Measurements from ENCODE around the gene TBC1D22A. TPM values are rescaled to one million over a fixed set of nuclear protein-coding genes. Genes with fewer than 3 reads are reported as not detected.

The TBC1D22A gene
- total and polyA plus RNA-seq, 10 of the 15 experiments (the other 5 are each of a cell fraction or from before 2014, with no cell fraction given): 0.63 to 44.7 (median 27.4) TPM

DNA sequence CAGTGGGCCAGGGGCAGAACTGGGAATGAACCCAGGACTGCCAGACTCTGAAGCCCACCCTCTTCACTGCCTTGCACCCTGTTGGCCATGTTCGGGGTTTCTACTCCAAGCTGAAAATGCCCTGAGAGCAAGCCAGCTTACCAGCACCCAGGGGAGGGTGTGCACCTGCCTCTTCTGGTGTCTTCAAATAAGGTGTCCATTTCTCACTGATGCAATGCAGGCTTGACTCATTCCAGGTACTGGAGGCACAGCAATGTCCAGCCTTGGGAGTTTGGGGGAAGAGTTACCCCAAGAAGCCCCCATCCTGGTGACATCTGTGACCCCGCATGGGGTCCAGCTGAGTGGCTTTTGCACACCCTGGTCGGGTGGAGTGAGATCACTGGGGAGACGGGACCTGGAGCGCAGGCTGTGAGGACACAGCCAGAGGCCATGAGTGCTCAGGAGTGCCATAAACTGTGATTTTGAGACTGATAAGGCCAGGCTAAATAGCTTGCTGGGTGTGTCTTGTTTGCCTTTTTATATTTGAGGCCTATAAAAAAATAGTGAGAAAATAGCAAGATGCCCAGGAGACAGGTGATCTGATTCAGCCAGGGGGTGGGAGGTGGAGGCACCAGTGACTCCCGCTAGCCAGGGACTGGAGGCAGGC is 19.8 kb upstream of the TBC1D22A start:
- H3K4me2 ChIP-seq (ENCODE audit: control insufficient read depth, insufficient read depth): no peak overlapping the region
- DNase-seq (ENCODE audit: low read depth, low spot score) (no peak), ATAC-seq (no peak), FAIRE-seq (no peak)
- no peaks in the 10 kb centered on the region for H3K27me3 ChIP-seq (replicated peaks in 1 of 2; ENCODE audit: control insufficient read depth in 2 of 2, insufficient read depth in 2 of 2, low read length in 1 of 2)
- 83% methylated on average over 6 of the region's 6 CpGs for WGBS (ENCODE audit: insufficient coverage, insufficient replicate concordance, low lambda C conversion rate, missing lambda C conversion rate)
- peaks cover 6% of the 10 kb centered on the region for H3K4me1 ChIP-seq (ENCODE audit: control insufficient read depth, insufficient read depth, low read length)
- no peak overlapping the region for H3K9ac ChIP-seq (ENCODE audit: control insufficient read depth, insufficient read depth, low read length)
- intact Hi-C loops (cut with micrococcal nuclease; ENCODE audit: unreplicated experiment): no loop called here
- no TSS peak for BruUV-seq (replicated peaks)
- H3K9me3 ChIP-seq (replicated peaks; ENCODE audit: control insufficient read depth, insufficient read depth, low read length): no peaks in the 10 kb centered on the region; the same call in 2 of the 3 replicates
- no peaks in the 10 kb centered on the region for H3K79me2 ChIP-seq (ENCODE audit: control insufficient read depth, insufficient read depth, low read length)
- in situ Hi-C loops (cut with MboI): no loop called here
- no peaks in the 10 kb centered on the region for H3K36me3 ChIP-seq (ENCODE audit: control insufficient read depth in 2 of 2, insufficient read depth in 2 of 2, low read length in 1 of 2)
- ChIA-PET RAD21 (ENCODE audit: unreplicated experiment) (no interaction called here), SMC1A (ENCODE audit: uncharacterized antibody, unreplicated experiment) (no interaction called here), CTCF (interaction anchor here (0.8 to 2.5 kb wide), 2 partner anchors 16 to 60 kb away, joined by 3 to 9 read pairs; no protein-coding TSS in a partner anchor), POLR2A (no interaction called here)
- no peak overlapping the region for H3K4me3 ChIP-seq
- no peaks in the 10 kb centered on the region for H4K20me1 ChIP-seq (ENCODE audit: control insufficient read depth, insufficient read depth)
- H2AFZ ChIP-seq (ENCODE audit: control insufficient read depth, low read depth, low read length): no peak overlapping the region
- TF ChIP-seq, protein P1, sequence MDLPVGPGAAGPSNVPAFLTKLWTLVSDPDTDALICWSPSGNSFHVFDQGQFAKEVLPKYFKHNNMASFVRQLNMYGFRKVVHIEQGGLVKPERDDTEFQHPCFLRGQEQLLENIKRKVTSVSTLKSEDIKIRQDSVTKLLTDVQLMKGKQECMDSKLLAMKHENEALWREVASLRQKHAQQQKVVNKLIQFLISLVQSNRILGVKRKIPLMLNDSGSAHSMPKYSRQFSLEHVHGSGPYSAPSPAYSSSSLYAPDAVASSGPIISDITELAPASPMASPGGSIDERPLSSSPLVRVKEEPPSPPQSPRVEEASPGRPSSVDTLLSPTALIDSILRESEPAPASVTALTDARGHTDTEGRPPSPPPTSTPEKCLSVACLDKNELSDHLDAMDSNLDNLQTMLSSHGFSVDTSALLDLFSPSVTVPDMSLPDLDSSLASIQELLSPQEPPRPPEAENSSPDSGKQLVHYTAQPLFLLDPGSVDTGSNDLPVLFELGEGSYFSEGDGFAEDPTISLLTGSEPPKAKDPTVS (IDR thresholded peaks at IDR 0.05; ENCODE audit: low read depth, low read length): no peak
- TF ChIP-seq YBX1 (IDR thresholded peaks at IDR 0.05) (no peak), ZNF274 (IDR thresholded peaks at IDR 0.05; ENCODE audit: insufficient read depth, insufficient read length) (no peak), HDAC2 (IDR thresholded peaks at IDR 0.05) (no peak), NR2C2 (IDR thresholded peaks at IDR 0.05; ENCODE audit: borderline replicate concordance, control insufficient read depth, insufficient read length, low read depth) (no peak), MXI1 (IDR thresholded peaks at IDR 0.05; ENCODE audit: low read depth, low read length) (no peak), SMC3 (IDR thresholded peaks at IDR 0.05; ENCODE audit: borderline replicate concordance, low read length) (no peak), TCF3 (IDR thresholded peaks at IDR 0.05; ENCODE audit: borderline replicate concordance, insufficient read depth, low read depth, low read length) (no peak), MEF2A (IDR thresholded peaks at IDR 0.05; ENCODE audit: insufficient read depth, low read depth, low read length) (no peak), POLR2AphosphoS5 (IDR thresholded peaks at IDR 0.05; ENCODE audit: low read length) (no peak), MTA3 (IDR thresholded peaks at IDR 0.05; ENCODE audit: borderline replicate concordance, low read length) (no peak), NFIC (IDR thresholded peaks at IDR 0.05; ENCODE audit: low read depth, low read length) (no peak)
- TF ChIP-seq, protein P2, sequence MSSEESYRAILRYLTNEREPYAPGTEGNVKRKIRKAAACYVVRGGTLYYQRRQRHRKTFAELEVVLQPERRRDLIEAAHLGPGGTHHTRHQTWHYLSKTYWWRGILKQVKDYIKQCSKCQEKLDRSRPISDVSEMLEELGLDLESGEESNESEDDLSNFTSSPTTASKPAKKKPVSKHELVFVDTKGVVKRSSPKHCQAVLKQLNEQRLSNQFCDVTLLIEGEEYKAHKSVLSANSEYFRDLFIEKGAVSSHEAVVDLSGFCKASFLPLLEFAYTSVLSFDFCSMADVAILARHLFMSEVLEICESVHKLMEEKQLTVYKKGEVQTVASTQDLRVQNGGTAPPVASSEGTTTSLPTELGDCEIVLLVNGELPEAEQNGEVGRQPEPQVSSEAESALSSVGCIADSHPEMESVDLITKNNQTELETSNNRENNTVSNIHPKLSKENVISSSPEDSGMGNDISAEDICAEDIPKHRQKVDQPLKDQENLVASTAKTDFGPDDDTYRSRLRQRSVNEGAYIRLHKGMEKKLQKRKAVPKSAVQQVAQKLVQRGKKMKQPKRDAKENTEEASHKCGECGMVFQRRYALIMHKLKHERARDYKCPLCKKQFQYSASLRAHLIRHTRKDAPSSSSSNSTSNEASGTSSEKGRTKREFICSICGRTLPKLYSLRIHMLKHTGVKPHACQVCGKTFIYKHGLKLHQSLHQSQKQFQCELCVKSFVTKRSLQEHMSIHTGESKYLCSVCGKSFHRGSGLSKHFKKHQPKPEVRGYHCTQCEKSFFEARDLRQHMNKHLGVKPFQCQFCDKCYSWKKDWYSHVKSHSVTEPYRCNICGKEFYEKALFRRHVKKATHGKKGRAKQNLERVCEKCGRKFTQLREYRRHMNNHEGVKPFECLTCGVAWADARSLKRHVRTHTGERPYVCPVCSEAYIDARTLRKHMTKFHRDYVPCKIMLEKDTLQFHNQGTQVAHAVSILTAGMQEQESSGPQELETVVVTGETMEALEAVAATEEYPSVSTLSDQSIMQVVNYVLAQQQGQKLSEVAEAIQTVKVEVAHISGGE (CRISPR knock-in tag; IDR thresholded peaks at IDR 0.05): no peak
- TF ChIP-seq, protein P3, sequence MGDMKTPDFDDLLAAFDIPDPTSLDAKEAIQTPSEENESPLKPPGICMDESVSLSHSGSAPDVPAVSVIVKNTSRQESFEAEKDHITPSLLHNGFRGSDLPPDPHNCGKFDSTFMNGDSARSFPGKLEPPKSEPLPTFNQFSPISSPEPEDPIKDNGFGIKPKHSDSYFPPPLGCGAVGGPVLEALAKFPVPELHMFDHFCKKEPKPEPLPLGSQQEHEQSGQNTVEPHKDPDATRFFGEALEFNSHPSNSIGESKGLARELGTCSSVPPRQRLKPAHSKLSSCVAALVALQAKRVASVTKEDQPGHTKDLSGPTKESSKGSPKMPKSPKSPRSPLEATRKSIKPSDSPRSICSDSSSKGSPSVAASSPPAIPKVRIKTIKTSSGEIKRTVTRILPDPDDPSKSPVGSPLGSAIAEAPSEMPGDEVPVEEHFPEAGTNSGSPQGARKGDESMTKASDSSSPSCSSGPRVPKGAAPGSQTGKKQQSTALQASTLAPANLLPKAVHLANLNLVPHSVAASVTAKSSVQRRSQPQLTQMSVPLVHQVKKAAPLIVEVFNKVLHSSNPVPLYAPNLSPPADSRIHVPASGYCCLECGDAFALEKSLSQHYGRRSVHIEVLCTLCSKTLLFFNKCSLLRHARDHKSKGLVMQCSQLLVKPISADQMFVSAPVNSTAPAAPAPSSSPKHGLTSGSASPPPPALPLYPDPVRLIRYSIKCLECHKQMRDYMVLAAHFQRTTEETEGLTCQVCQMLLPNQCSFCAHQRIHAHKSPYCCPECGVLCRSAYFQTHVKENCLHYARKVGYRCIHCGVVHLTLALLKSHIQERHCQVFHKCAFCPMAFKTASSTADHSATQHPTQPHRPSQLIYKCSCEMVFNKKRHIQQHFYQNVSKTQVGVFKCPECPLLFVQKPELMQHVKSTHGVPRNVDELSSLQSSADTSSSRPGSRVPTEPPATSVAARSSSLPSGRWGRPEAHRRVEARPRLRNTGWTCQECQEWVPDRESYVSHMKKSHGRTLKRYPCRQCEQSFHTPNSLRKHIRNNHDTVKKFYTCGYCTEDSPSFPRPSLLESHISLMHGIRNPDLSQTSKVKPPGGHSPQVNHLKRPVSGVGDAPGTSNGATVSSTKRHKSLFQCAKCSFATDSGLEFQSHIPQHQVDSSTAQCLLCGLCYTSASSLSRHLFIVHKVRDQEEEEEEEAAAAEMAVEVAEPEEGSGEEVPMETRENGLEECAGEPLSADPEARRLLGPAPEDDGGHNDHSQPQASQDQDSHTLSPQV (IDR thresholded peaks at IDR 0.05): no peak
- H3K27ac ChIP-seq (ENCODE audit: control insufficient read depth, insufficient read depth): no peak overlapping the region

All from GM12878 (cell line).